BJ (cell line): Measurements from ENCODE around the gene WDR7. TPM values are rescaled to one million over a fixed set of nuclear protein-coding genes. Genes with fewer than 3 reads are reported as not detected.
A peak's percentile ranks its signal among the peaks of the same experiment; 100 is the strongest.

Experiments used
- CTCF ChIA-PET: fragments of 350-600 bp; formaldehyde crosslinking; extraction: SDS; loops from one replicate; lab custom pipeline; 2021; ENCODE audit warnings: antibody characterized with exemption, inconsistent platforms; lab: Yijun Ruan, JAX
- POLR2A ChIA-PET: fragments of 300-600 bp; sonication (Branson Sonifier 250); formaldehyde crosslinking; extraction: SDS; loops from one replicate; lab custom pipeline; 2021; ENCODE audit warnings: antibody characterized with exemption; lab: Charles Lee
- DNase-seq: peaks from one replicate; pipeline ENCODE4 v3.0.0-alpha.2; 2011; ENCODE audit warnings: low read depth
- H3K27me3 ChIP-seq: 2 replicates; pipeline ENCODE4 v1.6.0; 2011; ENCODE audit warnings: low read length; ENCODE audit not compliant: control insufficient read depth, insufficient read depth
- H3K36me3 ChIP-seq: 2 replicates; pipeline ENCODE4 v1.5.1; 2011; ENCODE audit warnings: low read length; ENCODE audit not compliant: control insufficient read depth, insufficient read depth
- H3K4me3 ChIP-seq: 2 replicates; pipeline ENCODE4 v1.5.1; 2011; ENCODE audit warnings: low read depth, mild to moderate bottlenecking, control low read depth, low read length
- CTCF ChIP-seq: IDR thresholded peaks from 2 replicates; pipeline ENCODE4 v1.5.1; 2011; ENCODE audit warnings: low read depth, mild to moderate bottlenecking, control low read depth, inconsistent platforms, low read length, moderate library complexity; ENCODE audit not compliant: insufficient read depth
- polyA plus RNA-seq: library from polyadenylated mRNA; depleted of rRNA; stranded (reverse); fragments of >200 nt; gene quantifications from 2 replicates; pipeline ENCODE4 v1.2.3, GENCODE V29; 2011

Gene WDR7
- polyA plus RNA-seq, 1 experiment: 9.7 TPM

GRCh38 chr18:57004366-57005121 lies 353.4 kb downstream of the WDR7 start:
- TF ChIP-seq CTCF: no peak
- Histone ChIP-seq H3K27me3 (no peaks in the 10 kb centered on the region), H3K36me3 (no peaks in the 10 kb centered on the region), H3K4me3 (no peak overlapping the region)
- DNase-seq: peak; percentile 16
- ChIA-PET POLR2A (no interaction called here), CTCF (interaction anchor here (0.9 kb wide), 1 partner anchor 135 kb away, joined by 3 read pairs; no protein-coding TSS in a partner anchor)

- ChIA-PET POLR2A (no interaction called here), CTCF (interaction anchor here (1.5 kb wide), 1 partner anchor 11 kb away, joined by 4 read pairs; no protein-coding TSS in a partner anchor)
- no peaks in the 10 kb centered on the region for H3K36me3 ChIP-seq
- no peak overlapping the region for H3K4me3 ChIP-seq
- no peak for DNase-seq
- H3K27me3 ChIP-seq: no peaks in the 10 kb centered on the region
- no peak for TF ChIP-seq CTCF
Observed at GRCh38 chr18:57008001-57008686, 357.0 kb downstream of the WDR7 start.

- CTCF ChIA-PET: no interaction called here
Observed at GRCh38 chr18:57009844-57010243, 358.7 kb downstream of the WDR7 start.

GRCh38 chr18:57014772-57015413 lies 363.7 kb downstream of the WDR7 start:
- DNase-seq: no peak
- no peaks in the 10 kb centered on the region for H3K36me3 ChIP-seq
- no peak overlapping the region for H3K4me3 ChIP-seq
- no peaks in the 10 kb centered on the region for H3K27me3 ChIP-seq
- POLR2A ChIA-PET: no interaction called here
- TF ChIP-seq CTCF: no peak
- CTCF ChIA-PET: interaction anchor here (0.6 kb wide), 1 partner anchor 20 kb away, joined by 4 read pairs; no protein-coding TSS in a partner anchor

More at GRCh38 chr18:57009844-57010243, 358.7 kb downstream of the WDR7 start:
- no peak for TF ChIP-seq CTCF
- no peak for DNase-seq
- H3K4me3 ChIP-seq: no peak overlapping the region
- no peaks in the 10 kb centered on the region for H3K27me3 ChIP-seq
- no peaks in the 10 kb centered on the region for H3K36me3 ChIP-seq
- POLR2A ChIA-PET: no interaction called here

GRCh38 chr18:57015451-57015850 lies 364.3 kb downstream of the WDR7 start:
- ChIA-PET POLR2A (no interaction called here), CTCF (no interaction called here)
- H3K36me3 ChIP-seq: no peaks in the 10 kb centered on the region
- no peak for TF ChIP-seq CTCF
- DNase-seq: no peak
- H3K4me3 ChIP-seq: no peak overlapping the region
- no peaks in the 10 kb centered on the region for H3K27me3 ChIP-seq
